GM19397 (cell line): Measurements from ENCODE around the gene ZCCHC24.

Source experiments
- ATAC-seq: cut with Tn5 transposase; IDR thresholded peaks from one replicate; pipeline ENCODE4 v1.9.1; 2021; ENCODE audit warnings: mild to moderate bottlenecking, moderate library complexity; ENCODE audit not compliant: unreplicated experiment

The ZCCHC24 gene

DNA sequence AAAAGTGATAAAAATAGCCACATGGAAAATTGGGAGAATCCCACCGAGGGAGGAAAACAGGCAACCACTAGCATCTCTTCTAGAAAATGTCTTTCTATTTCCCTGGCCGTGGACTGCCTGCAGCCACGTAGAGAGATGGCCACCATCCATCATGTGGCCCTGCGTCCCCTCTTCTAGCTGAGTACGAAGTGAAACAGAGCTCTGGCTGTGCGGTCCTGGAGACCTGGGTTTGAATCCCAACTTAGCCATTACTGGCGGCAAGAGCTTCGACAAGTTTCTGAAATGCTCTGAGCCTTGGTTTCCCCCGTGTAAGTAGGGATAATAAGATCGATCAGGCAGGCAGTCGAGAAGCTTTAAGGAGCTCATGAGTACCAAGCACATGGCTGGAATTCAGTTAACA lies 32.9 kb downstream of the ZCCHC24 start:
- ATAC-seq: no peak

- no peak for ATAC-seq
Observed at GRCh38 chr10:79411546-79412495, 33.6 kb downstream of the ZCCHC24 start.

DNA sequence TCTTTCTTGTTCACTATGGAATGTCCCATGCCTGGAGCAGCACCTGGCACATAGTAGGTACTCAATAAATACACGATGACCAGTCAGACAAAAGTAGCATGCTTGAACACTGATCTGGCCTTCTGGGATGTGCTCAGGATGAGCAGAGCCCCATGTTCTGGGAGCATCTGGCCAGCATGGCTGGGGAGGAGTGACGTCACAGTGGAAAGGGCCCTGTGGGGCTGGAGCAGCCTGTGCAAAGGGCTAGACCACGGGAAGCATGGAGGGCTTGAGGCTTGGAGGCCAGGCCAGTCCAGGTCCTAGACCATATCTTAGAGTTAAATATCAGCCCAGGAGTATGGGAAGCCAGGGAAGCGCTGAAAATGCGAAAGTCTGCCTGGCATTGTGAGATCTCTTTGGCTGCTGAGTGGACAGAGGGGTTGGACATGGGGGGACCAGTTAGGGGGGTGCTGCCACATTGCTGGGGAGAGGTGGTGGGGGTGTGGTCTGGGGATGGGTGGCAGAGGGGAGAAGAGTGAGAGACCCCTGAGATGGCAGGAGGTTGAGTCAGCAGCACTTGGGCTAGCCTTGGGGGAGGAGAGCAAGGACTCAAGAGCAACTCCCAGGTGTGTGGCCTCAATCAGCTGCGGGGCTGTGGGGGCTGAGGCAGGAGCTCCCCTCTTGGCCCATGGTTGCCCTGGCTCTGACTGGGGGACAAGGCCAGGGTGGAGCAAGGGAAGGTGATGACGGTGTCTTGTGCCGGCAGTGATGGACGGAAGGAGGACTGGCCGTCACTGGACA lies 34.9 kb downstream of the ZCCHC24 start:
- ATAC-seq: no peak

DNA sequence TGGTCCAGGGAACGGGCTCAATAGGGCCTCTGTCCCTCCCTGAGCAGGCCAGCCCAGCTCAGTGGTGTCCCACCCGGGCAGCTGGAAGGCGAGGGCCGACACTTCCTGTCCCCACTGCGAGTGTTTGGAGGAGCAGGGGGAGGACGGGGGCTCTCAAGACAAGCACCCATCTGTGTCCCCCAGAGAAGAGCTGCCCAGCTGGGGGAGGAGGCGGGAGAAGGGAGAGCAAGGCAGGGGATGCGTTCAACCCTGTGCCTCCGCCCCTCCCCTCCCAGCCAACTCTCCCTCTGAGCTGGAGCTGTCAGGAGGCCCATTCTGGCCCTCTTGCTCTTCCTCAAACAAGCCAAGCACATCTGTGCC lies 35.7 kb downstream of the ZCCHC24 start:
- ATAC-seq: no peak

DNA sequence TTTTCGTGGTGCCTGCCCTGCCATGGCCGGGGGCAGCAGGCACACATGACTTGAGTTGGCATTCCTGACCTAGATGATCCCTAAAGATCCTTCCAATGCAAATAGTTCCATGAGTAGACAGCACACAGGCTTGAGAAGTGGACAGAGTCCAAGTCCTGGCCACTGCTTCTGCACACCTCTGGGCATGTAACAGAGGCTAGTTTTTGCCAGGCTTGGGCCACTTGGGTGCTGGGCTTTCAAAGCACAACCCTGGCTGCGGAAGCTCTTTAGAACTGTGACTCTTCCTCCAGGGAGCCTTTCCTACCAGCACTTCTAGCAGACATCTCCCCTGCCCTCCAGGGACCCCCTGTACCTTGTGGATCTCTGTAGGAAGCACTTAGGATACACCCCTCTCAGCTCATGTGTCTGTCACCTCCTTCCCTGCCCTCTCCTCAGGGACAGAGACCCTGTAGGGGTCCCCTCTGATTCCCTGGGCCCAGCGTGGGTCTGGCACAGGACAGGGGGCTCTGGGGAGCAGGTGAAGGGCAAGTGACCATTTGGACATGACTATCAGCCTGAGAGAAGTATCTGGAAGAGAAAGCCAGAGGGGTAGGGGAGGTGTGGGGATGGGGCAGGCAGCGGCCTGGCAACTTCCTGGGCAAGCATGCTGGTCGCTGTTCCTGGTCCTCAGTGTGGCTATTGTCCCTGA lies 36.2 kb downstream of the ZCCHC24 start:
- ATAC-seq: no peak

DNA sequence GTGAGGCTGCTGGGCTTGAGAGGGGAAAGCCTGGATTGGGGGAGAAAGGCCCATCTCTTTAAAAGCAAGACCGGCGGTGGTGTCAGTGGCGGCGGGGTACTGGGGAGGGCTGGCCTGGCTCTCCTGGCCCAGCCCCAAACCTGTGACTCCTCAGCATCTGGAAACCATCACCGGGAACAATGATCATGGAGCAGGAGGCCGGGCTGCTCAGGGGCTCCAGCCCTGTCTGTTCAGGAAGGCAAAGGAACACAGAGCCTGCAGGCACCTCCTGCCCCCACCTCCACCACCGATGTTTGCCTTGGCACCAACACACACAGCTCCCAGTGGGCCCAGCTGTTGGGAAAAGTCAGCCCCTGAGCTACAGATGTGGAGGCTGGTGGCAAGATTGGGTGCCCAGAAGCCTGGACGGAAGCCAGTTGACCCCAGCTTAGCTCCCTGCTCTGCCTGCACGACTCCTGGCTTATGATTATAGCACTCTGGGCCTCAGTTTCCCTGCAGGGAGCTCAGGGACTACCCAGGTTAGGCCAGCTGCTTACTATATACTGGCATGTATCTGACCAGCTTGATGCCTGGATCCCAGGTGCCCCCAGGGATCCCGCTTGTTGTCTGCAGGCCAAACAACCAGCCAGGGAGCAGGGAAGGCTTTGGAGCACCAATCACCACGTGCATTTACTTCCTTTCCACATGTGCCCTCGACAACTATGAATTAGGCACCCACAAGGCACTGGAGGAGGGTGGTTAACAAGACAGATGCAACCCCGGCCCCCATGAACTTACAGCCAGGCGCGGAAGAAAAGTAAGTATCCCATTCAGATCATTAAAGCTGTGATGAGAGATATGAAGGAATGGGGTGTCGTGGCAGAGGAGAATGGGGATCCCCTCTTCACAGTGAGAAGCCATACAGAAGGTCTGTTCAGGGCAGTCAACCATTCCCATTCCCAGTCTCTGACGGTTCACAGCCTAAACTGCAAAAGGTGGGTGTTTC lies 37.3 kb downstream of the ZCCHC24 start:
- no peak for ATAC-seq

- no peak for ATAC-seq
Observed at GRCh38 chr10:79407423-79407796, 38.0 kb downstream of the ZCCHC24 start.

DNA sequence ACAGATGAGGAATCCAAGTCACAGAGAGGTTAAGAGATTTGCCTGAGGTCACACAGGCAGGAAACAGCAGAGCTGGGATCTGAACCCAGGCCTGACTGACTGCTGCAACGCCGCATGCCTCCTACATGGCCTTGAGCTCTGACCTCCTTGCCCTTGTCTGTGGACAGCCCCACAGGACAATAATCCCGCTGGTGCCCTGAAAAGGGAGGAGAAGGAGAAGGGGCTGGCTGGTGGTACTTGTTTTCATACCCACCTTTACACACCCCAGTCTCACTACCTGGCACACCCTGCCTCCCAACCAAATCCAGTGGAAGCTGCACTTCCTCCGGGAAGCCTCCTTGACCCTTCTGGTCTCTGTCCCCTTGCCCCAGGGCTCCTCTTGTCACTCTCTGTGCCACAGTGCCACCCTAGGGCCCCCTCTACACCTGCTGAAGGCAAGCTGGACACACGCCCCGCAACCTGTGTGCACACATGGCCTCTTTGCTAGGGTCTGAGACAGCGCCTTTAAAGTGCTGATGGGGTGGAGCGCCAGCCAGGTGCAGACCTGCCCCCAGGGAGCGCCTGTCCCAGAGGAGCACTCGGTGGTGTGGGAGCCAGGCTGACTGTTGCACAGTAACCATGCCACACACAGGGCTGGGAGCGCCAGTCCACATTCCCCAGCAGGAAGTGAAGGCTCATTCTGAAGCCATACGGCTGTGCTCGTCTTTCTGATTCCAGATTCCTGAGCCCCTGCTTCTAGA lies 38.6 kb downstream of the ZCCHC24 start:
- no peak for ATAC-seq

- ATAC-seq: no peak
Observed at GRCh38 chr10:79405995-79406515, 39.4 kb downstream of the ZCCHC24 start.

DNA sequence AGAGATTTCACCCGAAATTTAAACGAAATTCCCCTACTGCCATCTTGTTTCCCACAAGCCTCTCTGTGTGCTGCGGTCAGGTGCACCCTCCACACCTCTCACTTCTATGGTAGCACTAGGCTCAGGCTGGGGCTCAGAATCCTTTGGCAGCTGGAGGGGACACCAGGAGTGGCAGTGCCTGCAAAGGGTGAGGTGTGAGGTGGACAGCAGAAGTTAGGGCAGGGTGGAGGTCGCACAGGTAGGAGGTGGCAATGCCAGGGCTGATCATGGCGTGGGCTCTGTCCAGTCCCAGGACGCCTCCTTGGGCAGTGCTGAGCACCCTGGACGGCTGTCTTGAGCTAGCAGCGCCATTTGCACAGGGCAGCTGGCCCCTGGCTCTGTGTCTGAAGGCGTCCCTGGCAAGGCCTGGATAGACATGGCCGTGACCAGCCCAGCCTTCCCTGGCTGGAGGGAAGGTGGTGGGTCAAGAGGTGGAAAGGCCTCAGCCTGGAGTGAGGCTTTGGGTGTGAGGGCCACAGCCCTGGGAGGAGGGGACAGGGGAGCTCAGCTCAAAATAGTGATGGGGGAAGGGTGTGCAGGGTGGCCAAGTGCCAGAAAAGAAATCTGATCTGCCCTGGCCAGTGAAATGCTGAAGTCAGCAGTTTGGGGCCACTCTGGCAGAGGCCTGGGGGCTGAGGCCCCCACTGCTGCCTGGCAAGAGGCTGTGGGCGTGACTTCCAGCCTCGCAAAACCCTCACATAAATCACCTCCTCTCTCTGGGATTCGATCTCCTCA lies 40.0 kb downstream of the ZCCHC24 start:
- no peak for ATAC-seq

DNA sequence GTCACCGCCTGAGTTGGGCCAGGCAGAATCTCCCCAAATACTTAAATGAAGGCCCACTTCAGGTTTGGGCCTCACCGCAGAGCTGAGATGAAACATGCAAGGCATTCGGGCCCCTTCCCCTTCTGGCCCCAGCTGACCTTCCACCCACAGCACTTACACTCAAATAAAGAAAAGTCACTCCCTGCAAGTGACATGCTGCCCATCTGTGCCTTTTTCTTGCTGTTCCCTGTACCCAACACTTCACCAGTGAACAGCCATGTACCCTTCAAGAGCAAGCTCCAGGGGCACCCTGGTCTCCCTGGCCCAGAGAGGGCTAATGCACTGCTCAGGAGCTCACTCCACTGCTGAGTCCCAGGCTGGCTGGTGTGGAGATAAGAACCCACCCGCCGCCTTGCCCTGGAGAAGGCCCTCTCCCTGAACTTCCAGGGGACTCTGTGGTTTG lies 40.7 kb downstream of the ZCCHC24 start:
- no peak for ATAC-seq

DNA sequence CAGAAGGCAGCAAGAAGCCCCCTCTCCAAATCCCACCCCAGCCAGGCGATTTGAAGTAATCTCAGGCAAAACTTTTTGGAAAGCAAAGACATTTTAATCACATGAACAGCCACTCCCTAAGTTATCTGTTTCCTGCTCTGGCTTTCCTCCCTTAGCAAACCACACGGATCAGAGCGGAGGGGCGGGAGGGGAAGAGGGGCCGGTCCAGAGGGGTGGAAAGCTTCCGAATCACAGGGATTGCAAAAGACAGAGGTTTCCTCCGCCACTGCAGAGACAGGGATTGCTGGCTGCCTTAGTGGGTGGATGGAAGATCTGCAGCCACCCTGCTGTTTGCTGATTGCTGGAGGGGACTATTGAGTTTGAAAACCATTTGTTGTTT lies 41.2 kb downstream of the ZCCHC24 start:
- no peak for ATAC-seq

DNA sequence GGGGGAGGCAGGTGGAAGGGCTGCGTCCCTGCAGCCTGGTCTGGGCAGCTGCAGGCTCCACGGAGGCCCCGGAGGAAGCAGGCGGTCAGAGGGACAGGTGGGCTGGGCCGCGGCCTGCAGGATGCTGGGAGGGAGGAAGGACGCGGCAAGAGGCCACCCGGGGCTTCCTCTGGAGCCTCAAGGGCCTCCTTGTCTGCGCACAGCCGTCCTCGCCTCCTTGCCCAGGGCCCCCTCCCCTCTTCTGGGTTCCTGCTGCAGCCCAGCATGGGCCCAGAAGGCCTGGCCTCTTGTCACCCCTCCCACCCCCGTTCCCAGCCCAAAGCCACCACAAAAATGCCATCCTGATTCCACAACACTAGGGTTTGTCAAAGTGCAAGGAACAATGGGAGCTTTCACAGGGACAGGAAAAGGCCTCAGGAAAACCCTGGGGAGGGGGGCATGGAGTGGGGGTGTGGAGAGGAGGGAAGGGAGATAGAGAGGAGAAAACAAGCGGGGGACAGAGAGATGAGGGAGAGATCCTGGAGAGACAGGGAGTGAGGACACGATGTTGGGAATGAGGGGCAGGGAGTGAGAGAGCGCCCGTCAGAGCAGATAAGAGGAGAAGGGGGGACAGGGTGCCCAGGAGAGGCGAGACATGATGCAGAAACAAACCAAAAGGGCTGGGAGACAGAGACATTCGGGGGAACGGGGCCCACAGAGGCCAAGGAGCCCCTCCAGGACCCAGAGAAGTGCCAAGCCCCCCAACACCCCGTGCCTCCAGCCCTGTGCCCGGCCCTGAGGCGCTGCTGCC lies 41.8 kb downstream of the ZCCHC24 start:
- ATAC-seq: no peak

- ATAC-seq: no peak
Observed at GRCh38 chr10:79402951-79403350, 42.5 kb downstream of the ZCCHC24 start.

GRCh38 chr10:79402625-79402946 lies 42.8 kb downstream of the ZCCHC24 start:
- ATAC-seq: no peak

DNA sequence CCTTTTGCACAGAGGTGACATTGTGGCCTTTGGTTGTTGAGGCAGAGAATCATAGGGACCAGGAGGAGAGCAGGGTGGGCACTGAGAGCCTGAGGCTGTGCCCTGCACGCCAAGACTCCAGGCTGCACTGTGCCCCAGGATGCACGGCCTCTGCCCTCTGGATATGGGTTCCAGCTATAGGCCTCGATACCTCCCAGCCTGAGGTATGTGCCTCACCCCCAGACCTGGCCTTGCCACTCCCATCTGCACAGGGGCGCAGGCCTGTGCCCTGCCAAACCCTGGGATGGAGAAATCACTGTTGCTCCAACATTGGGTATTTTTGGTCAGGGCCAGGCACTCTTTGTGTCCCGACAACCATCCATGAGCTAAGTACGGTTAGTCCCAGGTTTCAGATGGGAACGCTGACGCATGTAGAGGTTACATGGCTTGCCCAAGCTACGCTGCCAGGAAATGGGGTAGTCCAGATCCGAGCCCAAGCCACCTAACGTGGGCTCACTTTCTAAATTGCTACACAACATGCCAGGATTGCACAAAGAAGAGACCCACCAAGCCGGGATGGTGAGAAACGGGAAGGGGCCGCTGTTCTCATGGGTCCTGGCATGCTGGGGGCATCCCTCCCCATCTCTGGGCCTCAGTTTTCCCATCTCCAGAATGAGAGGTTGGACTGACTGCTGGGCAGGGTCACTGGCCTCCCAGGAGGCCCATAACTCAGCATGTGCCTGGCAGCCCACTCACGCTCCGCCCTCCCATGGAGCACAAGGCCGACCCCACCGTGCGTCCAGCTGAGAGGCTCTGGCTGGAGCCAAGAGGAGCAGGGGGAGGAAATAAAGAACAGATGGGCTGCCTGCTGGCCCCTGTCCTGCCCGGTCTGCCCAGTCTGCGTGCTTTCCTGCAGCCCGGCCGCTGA lies 44.2 kb downstream of the ZCCHC24 start:
- ATAC-seq: no peak
